ENCODE measurements around the gene TLE7.
A peak's percentile ranks its signal among the peaks of the same experiment; 100 is the strongest.

TLE7 gene

GRCh38 chr16:71448274-71448866 lies 6.5 kb upstream of the TLE7 start:
- no peak for DNase-seq

GRCh38 chr16:71443714-71444113 lies 1.9 kb upstream of the TLE7 start:
- DNase-seq = no peak

- peak in 2 of 4 experiments; percentile 4 to 36 for DNase-seq
These were observed 355 bp downstream of the TLE7 start for GRCh38 chr16:71441348-71442050.

GRCh38 chr16:71440669-71441347 lies 1.0 kb downstream of the TLE7 start:
- no peak for DNase-seq

GRCh38 chr16:71439523-71439922 lies 2.3 kb downstream of the TLE7 start:
- DNase-seq = no peak

- DNase-seq = no peak
These were observed 5.4 kb downstream of the TLE7 start for GRCh38 chr16:71436473-71436872.

GRCh38 chr16:71432906-71433305 lies 8.9 kb downstream of the TLE7 start:
- no peak for DNase-seq

GRCh38 chr16:71431991-71432390 lies 9.9 kb downstream of the TLE7 start:
- DNase-seq = no peak

GRCh38 chr16:71431176-71431575 lies 10.7 kb downstream of the TLE7 start:
- no peak for DNase-seq

GRCh38 chr16:71430744-71431143 lies 11.1 kb downstream of the TLE7 start:
- no peak for DNase-seq

GRCh38 chr16:71429581-71429980 lies 12.3 kb downstream of the TLE7 start:
- no peak for DNase-seq

GRCh38 chr16:71428883-71429282 lies 13.0 kb downstream of the TLE7 start:
- DNase-seq = no peak

- no peak for DNase-seq
These were observed 13.5 kb downstream of the TLE7 start for GRCh38 chr16:71428385-71428784.

GRCh38 chr16:71426880-71427615 lies 14.8 kb downstream of the TLE7 start:
- DNase-seq = no peak

GRCh38 chr16:71426069-71426879 lies 15.6 kb downstream of the TLE7 start:
- DNase-seq = peak in 2 of 4 experiments; percentile 5 to 28

- no peak for DNase-seq
These were observed 16.1 kb downstream of the TLE7 start for GRCh38 chr16:71425746-71426068.

- DNase-seq = no peak
These were observed 17.2 kb downstream of the TLE7 start for GRCh38 chr16:71424626-71425025.

GRCh38 chr16:71423865-71424264 lies 18.0 kb downstream of the TLE7 start:
- no peak for DNase-seq

- DNase-seq = no peak
These were observed 18.8 kb downstream of the TLE7 start for GRCh38 chr16:71423016-71423415.

GRCh38 chr16:71421911-71422310 lies 19.9 kb downstream of the TLE7 start:
- DNase-seq = no peak

GRCh38 chr16:71414038-71414437 lies 27.8 kb downstream of the TLE7 start:
- no peak for DNase-seq

- DNase-seq = no peak
These were observed 28.5 kb downstream of the TLE7 start for GRCh38 chr16:71413341-71413740.

Measured in activated naive CD4-positive, alpha-beta T cell (primary cell).